Peyer's patch (tissue), 4 donors: ENCODE data around the gene SREBF2. TPM values are rescaled to one million over a fixed set of nuclear protein-coding genes. Genes with fewer than 3 reads are reported as not detected.

Experiments
- DNase-seq, 3 donors: peaks; one replicate each; pipeline ENCODE4 v3.0.0-alpha.2; 2017 to 2019
- H3K27ac ChIP-seq, 4 donors: fragments of 200-600 bp; sonication (generic); one replicate each; pipeline ENCODE4 v1.5.1; 2016 to 2019
- H3K27me3 ChIP-seq, 2 donors: fragments of 200-600 bp; sonication (generic); one replicate each; pipeline ENCODE4 v1.5.1; 2019
- H3K36me3 ChIP-seq, 3 donors: fragments of 200-600 bp; sonication (generic); one replicate each; pipeline ENCODE4 v1.5.1; 2016 to 2019
- H3K4me1 ChIP-seq, 4 donors: fragments of 200-600 bp; sonication (generic); one replicate each; pipeline ENCODE4 v1.5.1; 2016 to 2019
- H3K4me3 ChIP-seq, 4 donors: fragments of 200-600 bp; sonication (generic); 1 replicate in 3 of 4; 2 replicates in 1 of 4; pipeline ENCODE4 v1.5.1; 2016 to 2019; ENCODE audit warnings: mild to moderate bottlenecking in 1 of 4
- H3K9me3 ChIP-seq, 4 donors: fragments of 200-600 bp; sonication (generic); one replicate each; pipeline ENCODE4 v1.5.1; 2016 to 2019; ENCODE audit warnings: mild to moderate bottlenecking in 1 of 4
- CTCF ChIP-seq, 6 experiments: fragments of 450-650 bp in 4 of 6; fragments of 200-600 bp in 2 of 6; sonication (generic) in 1 of 6; IDR thresholded peaks; one replicate each; pipeline ENCODE4 v1.5.1; 2017 to 2019; ENCODE audit warnings: antibody characterized with exemption in 6 of 6, mild to moderate bottlenecking in 3 of 6, moderate library complexity in 1 of 6
- POLR2A ChIP-seq, 2 donors: fragments of 450-650 bp; IDR thresholded peaks; one replicate each; pipeline ENCODE4 v1.5.1; 2017; ENCODE audit warnings: antibody characterized with exemption in 2 of 2, mild to moderate bottlenecking in 2 of 2, moderate library complexity in 2 of 2
- total RNA-seq, 4 donors: library from RNA; depleted of rRNA; stranded (reverse); fragments of >200 nt; gene quantifications; one replicate each; pipeline ENCODE4 v1.1.0, GENCODE V29; 2016

The SREBF2 gene
- total RNA-seq, 4 donors from 2014 or later: 66.0 to 221 (median 144) TPM

GRCh38 chr22:41845380-41846267 is 12.7 kb downstream of the SREBF2 start:
- H3K9me3 ChIP-seq: no peaks in the 10 kb centered on the region
- H3K36me3 ChIP-seq: no peaks in the 10 kb centered on the region
- no peaks in the 10 kb centered on the region for H3K27me3 ChIP-seq
- no peak overlapping the region for H3K4me3 ChIP-seq
- H3K27ac ChIP-seq: peak overlapping the region in 1 of 4 donors; percentile 21
- no peak for TF ChIP-seq POLR2A (IDR thresholded peaks at IDR 0.05)
- TF ChIP-seq CTCF (IDR thresholded peaks at IDR 0.05): no peak
- no peak for DNase-seq
- H3K4me1 ChIP-seq: peaks cover 0 to 68% (median 10%) of the 10 kb centered on the region in 4 donors

GRCh38 chr22:41846268-41846987 is 13.5 kb downstream of the SREBF2 start:
- DNase-seq: no peak
- H3K9me3 ChIP-seq: no peaks in the 10 kb centered on the region
- no peaks in the 10 kb centered on the region for H3K27me3 ChIP-seq
- TF ChIP-seq POLR2A (IDR thresholded peaks at IDR 0.05) (no peak), CTCF (IDR thresholded peaks at IDR 0.05) (no peak)
- peaks cover 0 to 61% (median 9%) of the 10 kb centered on the region in 4 donors for H3K4me1 ChIP-seq
- no peak overlapping the region for H3K4me3 ChIP-seq
- H3K36me3 ChIP-seq: no peaks in the 10 kb centered on the region
- H3K27ac ChIP-seq: no peak overlapping the region

GRCh38 chr22:41847300-41847699 is 14.4 kb downstream of the SREBF2 start:
- H3K27ac ChIP-seq: no peak overlapping the region
- DNase-seq: no peak
- H3K27me3 ChIP-seq: no peaks in the 10 kb centered on the region
- H3K4me3 ChIP-seq: no peak overlapping the region
- no peaks in the 10 kb centered on the region for H3K9me3 ChIP-seq
- TF ChIP-seq CTCF (IDR thresholded peaks at IDR 0.05): no peak
- no peak for TF ChIP-seq POLR2A (IDR thresholded peaks at IDR 0.05)
- no peaks in the 10 kb centered on the region for H3K36me3 ChIP-seq
- H3K4me1 ChIP-seq: peaks cover 0 to 53% (median 7%) of the 10 kb centered on the region in 4 donors

GRCh38 chr22:41848468-41848867 is 15.6 kb downstream of the SREBF2 start:
- no peak overlapping the region for H3K4me3 ChIP-seq
- peak in 2 of 3 donors; percentile 73 to 81 for DNase-seq
- H3K27me3 ChIP-seq: no peaks in the 10 kb centered on the region
- H3K4me1 ChIP-seq: peaks cover 0 to 46% (median 7%) of the 10 kb centered on the region in 4 donors
- TF ChIP-seq POLR2A (IDR thresholded peaks at IDR 0.05) (no peak), CTCF (IDR thresholded peaks at IDR 0.05) (peak in 3 of 6 experiments; percentile 32 to 50 (median 32))
- no peaks in the 10 kb centered on the region for H3K36me3 ChIP-seq
- H3K9me3 ChIP-seq: no peaks in the 10 kb centered on the region
- H3K27ac ChIP-seq: peak overlapping the region in 1 of 4 donors; percentile 22

- no peak overlapping the region for H3K4me3 ChIP-seq
- no peak for DNase-seq
These were observed 23.6 kb downstream of the SREBF2 start for GRCh38 chr22:41856469-41856868.

More at GRCh38 chr22:41856469-41856868, 23.6 kb downstream of the SREBF2 start:
- TF ChIP-seq POLR2A (IDR thresholded peaks at IDR 0.05) (no peak), CTCF (IDR thresholded peaks at IDR 0.05) (no peak)
- Histone ChIP-seq H3K9me3 (no peaks in the 10 kb centered on the region), H3K27ac (peak overlapping the region in 3 of 4 donors; percentile 8 to 71 (median 65)), H3K36me3 (no peaks in the 10 kb centered on the region), H3K4me1 (peaks cover 0 to 26% (median 7%) of the 10 kb centered on the region in 4 donors), H3K27me3 (no peaks in the 10 kb centered on the region)
